OCI-LY7 (cell line): ENCODE measurements around the gene NAV2. TPM values are rescaled to one million over a fixed set of nuclear protein-coding genes. Genes with fewer than 3 reads are reported as not detected.

ENCODE experiments used
- BruUV-seq: library from RNA; stranded (reverse); fragments of 400-500 nt; replicated peaks from 2 replicates; lab custom pipeline; 2021; lab: Mats Ljungman, UMichigan
- CTCF ChIA-PET: fragments of 300-600 bp; sonication (Branson Sonifier 250); formaldehyde crosslinking; loops from one replicate; lab custom pipeline; 2022; ENCODE audit warnings: antibody characterized with exemption; ENCODE audit not compliant: unreplicated experiment; lab: Charles Lee
- POLR2A ChIA-PET: fragments of 300-600 bp; sonication (Branson Sonifier 250); formaldehyde crosslinking; loops from one replicate; lab custom pipeline; 2022; ENCODE audit warnings: antibody characterized with exemption; lab: Charles Lee
- DNase-seq: peaks from one replicate; pipeline ENCODE4 v3.0.0-alpha.2; 2015; ENCODE audit warnings: low spot score
- H2AFZ ChIP-seq: fragments of 200-600 bp; sonication (generic), shearing (Covaris generic); 2 replicates; pipeline ENCODE4 v1.6.1; 2014; ENCODE audit warnings: mild to moderate bottlenecking, antibody characterized with exemption, low read length, moderate library complexity
- H3K27ac ChIP-seq: fragments of 200-600 bp; sonication (generic); 2 replicates; pipeline ENCODE4 v1.5.1; 2014; ENCODE audit warnings: mixed run types, low read depth, mild to moderate bottlenecking, moderate library complexity, low read length, inconsistent platforms; ENCODE audit not compliant: poor library complexity, severe bottlenecking
- H3K36me3 ChIP-seq: fragments of 200-600 bp; sonication (generic); 2 replicates; pipeline ENCODE4 v1.6.1; 2014; ENCODE audit warnings: mild to moderate bottlenecking, antibody characterized with exemption, low read length, moderate library complexity, mixed read lengths; ENCODE audit not compliant: insufficient read depth
- H3K4me1 ChIP-seq: fragments of 200-600 bp; sonication (generic); 2 replicates; pipeline ENCODE4 v1.5.1; 2014; ENCODE audit warnings: mild to moderate bottlenecking, low read length; ENCODE audit not compliant: insufficient read depth, poor library complexity, severe bottlenecking
- H3K4me2 ChIP-seq: fragments of 200-600 bp; sonication (generic); 2 replicates; pipeline ENCODE4 v1.6.1; 2014; ENCODE audit warnings: mild to moderate bottlenecking, low read length
- H3K4me3 ChIP-seq: fragments of 200-600 bp; sonication (generic); 2 replicates; pipeline ENCODE4 v1.5.1; 2014; ENCODE audit warnings: mild to moderate bottlenecking, low read depth, low read length; ENCODE audit not compliant: poor library complexity, severe bottlenecking
- H3K79me2 ChIP-seq: fragments of 200-600 bp; sonication (generic); 2 replicates; pipeline ENCODE4 v1.6.1; 2016; ENCODE audit warnings: low read depth, mild to moderate bottlenecking, low read length, moderate library complexity, mixed read lengths; ENCODE audit not compliant: insufficient read depth
- H3K9me2 ChIP-seq: fragments of 200-600 bp; sonication (generic); 2 replicates; pipeline ENCODE4 v1.6.1; 2016; ENCODE audit warnings: mild to moderate bottlenecking, low read length, mixed read lengths; ENCODE audit not compliant: insufficient read depth
- H3K9me3 ChIP-seq: fragments of 200-600 bp; sonication (generic); 2 replicates; pipeline ENCODE4 v1.6.1; 2014; ENCODE audit warnings: mild to moderate bottlenecking, mixed run types, low read length, mixed read lengths
- H4K20me1 ChIP-seq: fragments of 200-600 bp; sonication (generic); 2 replicates; pipeline ENCODE4 v1.6.1; 2014; ENCODE audit warnings: mild to moderate bottlenecking, antibody characterized with exemption, low read length, moderate library complexity, mixed read lengths; ENCODE audit not compliant: insufficient read depth
- EZH2phosphoT487 ChIP-seq: fragments of 200-600 bp; sonication (generic); IDR thresholded peaks from 2 replicates; pipeline ENCODE4 v1.6.1; 2018; ENCODE audit warnings: low read depth, borderline replicate concordance, mild to moderate bottlenecking, mixed run types, antibody characterized with exemption, low read length, moderate library complexity, mixed read lengths
- intact Hi-C: fragments of 100-400 bp; cut with micrococcal nuclease; formaldehyde crosslinking; loops from one replicate; pipeline ENCODE4 v1.10.0; 2022; ENCODE audit not compliant: unreplicated experiment
- total RNA-seq, 2 experiments: library from RNA; depleted of rRNA in 1 of 2; stranded (reverse); fragments of >200 nt in 1 of 2; shearing (Covaris generic) in 1 of 2; gene quantifications; 2 replicates each; pipeline ENCODE4 v1.2.3, GENCODE V29; 2014 to 2022
- TF ChIP-seq, protein P1 (sequence below): fragments of 200-600 bp; sonication (generic); conservative IDR thresholded peaks from 2 replicates; pipeline ENCODE4 v1.5.1; 2014; ENCODE audit warnings: mild to moderate bottlenecking, antibody characterized with exemption, low read length, moderate library complexity, mixed read lengths

NAV2 gene
- total RNA-seq, 2 experiments from 2014 or later: 0.06 to 0.68 TPM

DNA sequence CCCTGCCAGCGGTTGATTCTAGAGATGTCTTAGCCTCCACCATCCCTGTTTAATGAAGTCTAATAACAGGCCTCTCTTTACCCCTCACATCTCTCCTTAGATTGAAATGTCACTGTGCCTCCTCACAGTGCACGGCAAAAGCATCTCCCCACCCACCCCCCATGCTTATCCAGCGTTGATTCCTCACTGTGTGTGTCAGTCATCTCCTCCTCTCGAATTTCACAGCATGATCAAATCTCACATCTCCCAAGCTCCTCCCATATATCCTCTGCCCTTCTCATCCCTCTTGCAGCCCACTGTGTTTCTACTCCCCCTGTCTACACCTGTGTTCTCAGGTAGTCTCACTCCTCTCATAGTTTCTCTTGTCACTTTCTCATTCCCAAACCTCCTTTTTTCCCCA is 363.0 kb downstream of the NAV2 start:
- ChIA-PET POLR2A (no interaction called here), CTCF (no interaction called here)
- no TSS peak for BruUV-seq
- no peak overlapping the region for H2AFZ ChIP-seq
- H3K9me3 ChIP-seq: no peaks in the 10 kb centered on the region
- TF ChIP-seq EZH2phosphoT487: no peak
- TF ChIP-seq, protein P1, sequence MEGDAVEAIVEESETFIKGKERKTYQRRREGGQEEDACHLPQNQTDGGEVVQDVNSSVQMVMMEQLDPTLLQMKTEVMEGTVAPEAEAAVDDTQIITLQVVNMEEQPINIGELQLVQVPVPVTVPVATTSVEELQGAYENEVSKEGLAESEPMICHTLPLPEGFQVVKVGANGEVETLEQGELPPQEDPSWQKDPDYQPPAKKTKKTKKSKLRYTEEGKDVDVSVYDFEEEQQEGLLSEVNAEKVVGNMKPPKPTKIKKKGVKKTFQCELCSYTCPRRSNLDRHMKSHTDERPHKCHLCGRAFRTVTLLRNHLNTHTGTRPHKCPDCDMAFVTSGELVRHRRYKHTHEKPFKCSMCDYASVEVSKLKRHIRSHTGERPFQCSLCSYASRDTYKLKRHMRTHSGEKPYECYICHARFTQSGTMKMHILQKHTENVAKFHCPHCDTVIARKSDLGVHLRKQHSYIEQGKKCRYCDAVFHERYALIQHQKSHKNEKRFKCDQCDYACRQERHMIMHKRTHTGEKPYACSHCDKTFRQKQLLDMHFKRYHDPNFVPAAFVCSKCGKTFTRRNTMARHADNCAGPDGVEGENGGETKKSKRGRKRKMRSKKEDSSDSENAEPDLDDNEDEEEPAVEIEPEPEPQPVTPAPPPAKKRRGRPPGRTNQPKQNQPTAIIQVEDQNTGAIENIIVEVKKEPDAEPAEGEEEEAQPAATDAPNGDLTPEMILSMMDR: no peak
- no peaks in the 10 kb centered on the region for H3K36me3 ChIP-seq
- no peaks in the 10 kb centered on the region for H3K4me1 ChIP-seq
- H3K9me2 ChIP-seq: no peaks in the 10 kb centered on the region
- intact Hi-C loops: no loop called here
- no peak overlapping the region for H3K4me3 ChIP-seq
- no peaks in the 10 kb centered on the region for H3K79me2 ChIP-seq
- DNase-seq: no peak
- no peak overlapping the region for H3K27ac ChIP-seq
- no peaks in the 10 kb centered on the region for H4K20me1 ChIP-seq
- no peak overlapping the region for H3K4me2 ChIP-seq

DNA sequence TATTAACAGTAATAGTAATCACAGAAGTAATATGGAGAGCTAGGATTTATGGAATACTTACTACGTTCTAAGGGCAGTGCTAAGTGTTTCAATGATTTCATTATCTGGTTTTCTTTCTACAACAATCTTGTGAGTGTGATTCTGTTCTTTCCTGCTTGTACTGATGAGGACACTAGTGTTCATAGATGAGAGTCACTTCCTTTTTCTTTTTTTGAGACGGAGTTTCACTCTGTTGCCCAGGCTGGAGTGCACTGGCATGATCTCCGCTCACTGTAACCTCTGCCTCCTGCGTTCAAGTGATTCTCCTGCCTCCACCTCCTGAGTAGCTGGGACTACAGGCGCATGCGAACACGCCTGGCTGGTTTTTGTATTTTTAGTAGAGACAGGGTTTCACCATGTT is 366.2 kb downstream of the NAV2 start:
- POLR2A ChIA-PET: no interaction called here
- no peak for DNase-seq
- Histone ChIP-seq H3K79me2 (no peaks in the 10 kb centered on the region), H3K4me2 (no peak overlapping the region), H2AFZ (no peak overlapping the region), H4K20me1 (no peaks in the 10 kb centered on the region), H3K36me3 (no peaks in the 10 kb centered on the region), H3K9me3 (no peaks in the 10 kb centered on the region), H3K9me2 (no peaks in the 10 kb centered on the region), H3K27ac (no peak overlapping the region), H3K4me3 (no peak overlapping the region), H3K4me1 (no peaks in the 10 kb centered on the region)
- no TSS peak for BruUV-seq
- no peak for TF ChIP-seq EZH2phosphoT487
- TF ChIP-seq, protein P1: no peak
- intact Hi-C loops: no loop called here
- CTCF ChIA-PET: no interaction called here

DNA sequence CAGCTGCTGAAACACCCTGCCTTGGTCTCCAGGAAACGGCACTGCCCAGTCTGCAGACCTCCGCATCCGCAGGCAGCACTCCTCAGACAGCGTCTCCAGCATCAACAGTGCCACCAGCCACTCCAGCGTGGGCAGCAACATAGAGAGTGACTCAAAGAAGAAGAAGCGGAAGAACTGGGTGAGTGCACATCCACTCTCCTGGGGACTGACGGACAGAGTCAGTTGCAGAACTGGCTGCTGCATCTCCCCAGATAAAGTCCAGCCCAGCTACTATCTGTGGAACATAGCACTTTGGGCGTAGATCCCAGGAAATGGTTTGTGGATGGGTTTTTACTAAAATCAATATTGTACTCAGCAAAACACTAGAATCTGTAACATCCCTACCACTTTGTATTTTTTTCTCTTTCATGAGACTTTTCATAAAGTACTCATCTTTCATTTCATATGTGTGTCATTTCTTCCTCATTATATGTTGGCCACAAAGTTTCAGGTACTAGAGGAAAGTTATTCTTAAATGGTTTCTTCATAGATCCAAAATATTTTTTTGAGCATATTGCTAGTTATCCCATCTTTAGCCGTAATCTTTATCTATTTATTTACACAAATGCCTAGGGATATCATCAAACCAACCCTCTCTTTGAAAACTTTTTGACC is 367.5 kb downstream of the NAV2 start:
- CTCF ChIA-PET: no interaction called here
- no peak for TF ChIP-seq EZH2phosphoT487
- TF ChIP-seq, protein P1: no peak
- Histone ChIP-seq H3K9me3 (no peaks in the 10 kb centered on the region), H3K27ac (no peak overlapping the region), H3K79me2 (no peaks in the 10 kb centered on the region), H3K4me2 (no peak overlapping the region), H3K36me3 (no peaks in the 10 kb centered on the region), H3K9me2 (no peaks in the 10 kb centered on the region), H2AFZ (no peak overlapping the region), H4K20me1 (no peaks in the 10 kb centered on the region), H3K4me3 (no peak overlapping the region), H3K4me1 (no peaks in the 10 kb centered on the region)
- intact Hi-C loops: no loop called here
- BruUV-seq: no TSS peak
- DNase-seq: no peak
- POLR2A ChIA-PET: interaction anchor here (1.1 kb wide), 1 partner anchor 34 kb away, joined by 3 read pairs; no protein-coding TSS in a partner anchor
